Stimulated activated memory B cell treated with anti-CD40 and anti-IgM and Interleukin-4, amounts not matched to agents 10 μg/mL and 1 μg/mL and 100 μg/mL, for 72 hours (primary cell): ENCODE results near the gene TMEM25.
A peak's percentile ranks its signal among the peaks of the same experiment; 100 is the strongest.
"Not testable (repeated sequence)": the region's sequence is repeated elsewhere in the genome, so short reads cannot be mapped to it uniquely, and the experiment has no call there.

Source experiments
- ATAC-seq: fragments of 150-1000 bp; cut with Tn5 transposase; 2 replicates; pipeline ENCODE4 v1.10.0; 2021
- H3K27ac Mint-ChIP-seq: one replicate; pipeline ENCODE4 v1.8.0; 2022; ENCODE audit warnings: mild to moderate bottlenecking, mixed read lengths
- H3K27me3 Mint-ChIP-seq: one replicate; pipeline ENCODE4 v1.8.0; 2022; ENCODE audit warnings: mixed read lengths
- H3K36me3 Mint-ChIP-seq: one replicate; pipeline ENCODE4 v1.8.0; 2022; ENCODE audit warnings: mixed read lengths
- H3K4me1 Mint-ChIP-seq: one replicate; pipeline ENCODE4 v1.8.0; 2022; ENCODE audit warnings: mixed read lengths
- H3K4me3 Mint-ChIP-seq: one replicate; pipeline ENCODE4 v1.8.0; 2022; ENCODE audit warnings: mild to moderate bottlenecking, moderate library complexity, mixed read lengths
- H3K9me3 Mint-ChIP-seq: one replicate; pipeline ENCODE4 v1.8.0; 2022; ENCODE audit warnings: mixed read lengths

Gene TMEM25

GRCh38 chr11:118530683-118531596 is at the start of gene TMEM25:
TMEM25 (plus strand) TSS chr11:118531192; CDS start chr11:118531802, 610 bp downstream.
- peaks cover 19% of the 10 kb centered on the region for H3K36me3 Mint-ChIP-seq
- no peaks in the 10 kb centered on the region for H3K9me3 Mint-ChIP-seq
- no peaks in the 10 kb centered on the region for H3K27me3 Mint-ChIP-seq
- peak; percentile 89 for ATAC-seq
- peak within 1 kb of the TSS; percentile 83 for H3K27ac Mint-ChIP-seq
- peak within 1 kb of the TSS; percentile 84 for H3K4me3 Mint-ChIP-seq
- H3K4me1 Mint-ChIP-seq = peaks cover 42% of the 10 kb centered on the region

- ATAC-seq, H3K9me3 Mint-ChIP-seq, H3K27ac Mint-ChIP-seq, H3K4me3 Mint-ChIP-seq, H3K27me3 Mint-ChIP-seq, H3K4me1 Mint-ChIP-seq: not testable (repeated sequence)
- H3K36me3 Mint-ChIP-seq = peaks cover 62% of the 10 kb centered on the region
Measured at GRCh38 chr11:118481238-118481637, 49.8 kb upstream of the TMEM25 start.

GRCh38 chr11:118484405-118484804 is 46.6 kb upstream of the TMEM25 start:
- H3K9me3 Mint-ChIP-seq = no peaks in the 10 kb centered on the region
- no peak overlapping the region for H3K4me3 Mint-ChIP-seq
- H3K36me3 Mint-ChIP-seq = peaks cover 34% of the 10 kb centered on the region
- H3K27me3 Mint-ChIP-seq = no peaks in the 10 kb centered on the region
- H3K4me1 Mint-ChIP-seq = no peaks in the 10 kb centered on the region
- no peak overlapping the region for H3K27ac Mint-ChIP-seq
- no peak for ATAC-seq

- no peak overlapping the region for H3K4me3 Mint-ChIP-seq
- H3K36me3 Mint-ChIP-seq = peaks cover 32% of the 10 kb centered on the region
- no peaks in the 10 kb centered on the region for H3K27me3 Mint-ChIP-seq
- peak overlapping the region; percentile 10 for H3K27ac Mint-ChIP-seq
- no peak for ATAC-seq
- no peaks in the 10 kb centered on the region for H3K9me3 Mint-ChIP-seq
- no peaks in the 10 kb centered on the region for H3K4me1 Mint-ChIP-seq
Measured at GRCh38 chr11:118485273-118485672, 45.7 kb upstream of the TMEM25 start.

GRCh38 chr11:118488480-118489109 is 42.4 kb upstream of the TMEM25 start:
- no peak overlapping the region for H3K27ac Mint-ChIP-seq
- ATAC-seq = no peak
- H3K4me1 Mint-ChIP-seq = no peaks in the 10 kb centered on the region
- H3K36me3 Mint-ChIP-seq = peaks cover 33% of the 10 kb centered on the region
- no peak overlapping the region for H3K4me3 Mint-ChIP-seq
- no peaks in the 10 kb centered on the region for H3K9me3 Mint-ChIP-seq
- H3K27me3 Mint-ChIP-seq = no peaks in the 10 kb centered on the region

GRCh38 chr11:118491041-118491440 is 40.0 kb upstream of the TMEM25 start:
- Mint-ChIP-seq H3K4me1 (no peaks in the 10 kb centered on the region), H3K36me3 (peaks cover 23% of the 10 kb centered on the region), H3K27me3 (no peaks in the 10 kb centered on the region), H3K27ac (no peak overlapping the region), H3K4me3 (no peak overlapping the region), H3K9me3 (no peaks in the 10 kb centered on the region)
- no peak for ATAC-seq

GRCh38 chr11:118497831-118498230 is 33.2 kb upstream of the TMEM25 start:
- no peaks in the 10 kb centered on the region for H3K27me3 Mint-ChIP-seq
- peaks cover 61% of the 10 kb centered on the region for H3K36me3 Mint-ChIP-seq
- H3K4me3 Mint-ChIP-seq = no peak overlapping the region
- no peaks in the 10 kb centered on the region for H3K4me1 Mint-ChIP-seq
- H3K27ac Mint-ChIP-seq = no peak overlapping the region
- no peak for ATAC-seq
- H3K9me3 Mint-ChIP-seq = no peaks in the 10 kb centered on the region

- ATAC-seq = no peak
- no peak overlapping the region for H3K27ac Mint-ChIP-seq
- H3K4me3 Mint-ChIP-seq = no peak overlapping the region
- H3K4me1 Mint-ChIP-seq = no peaks in the 10 kb centered on the region
- no peaks in the 10 kb centered on the region for H3K9me3 Mint-ChIP-seq
- H3K27me3 Mint-ChIP-seq = no peaks in the 10 kb centered on the region
- H3K36me3 Mint-ChIP-seq = peaks cover 80% of the 10 kb centered on the region
Measured at GRCh38 chr11:118503216-118503615, 27.8 kb upstream of the TMEM25 start.

- no peak overlapping the region for H3K27ac Mint-ChIP-seq
- no peaks in the 10 kb centered on the region for H3K9me3 Mint-ChIP-seq
- peaks cover 52% of the 10 kb centered on the region for H3K36me3 Mint-ChIP-seq
Measured at GRCh38 chr11:118511601-118512000, 19.4 kb upstream of the TMEM25 start.

GRCh38 chr11:118514103-118514502 is 16.9 kb upstream of the TMEM25 start:
- no peak for ATAC-seq
- peaks cover 52% of the 10 kb centered on the region for H3K36me3 Mint-ChIP-seq
- H3K27me3 Mint-ChIP-seq = no peaks in the 10 kb centered on the region
- H3K9me3 Mint-ChIP-seq = no peaks in the 10 kb centered on the region
- no peak overlapping the region for H3K4me3 Mint-ChIP-seq
- H3K27ac Mint-ChIP-seq = no peak overlapping the region
- H3K4me1 Mint-ChIP-seq = no peaks in the 10 kb centered on the region

More at GRCh38 chr11:118511601-118512000, 19.4 kb upstream of the TMEM25 start:
- Mint-ChIP-seq H3K4me3 (no peak overlapping the region), H3K27me3 (no peaks in the 10 kb centered on the region), H3K4me1 (no peaks in the 10 kb centered on the region)
- no peak for ATAC-seq

GRCh38 chr11:118519549-118519948 is 11.4 kb upstream of the TMEM25 start:
- no peaks in the 10 kb centered on the region for H3K27me3 Mint-ChIP-seq
- no peak overlapping the region for H3K4me3 Mint-ChIP-seq
- H3K9me3 Mint-ChIP-seq = no peaks in the 10 kb centered on the region
- H3K36me3 Mint-ChIP-seq = peaks cover 51% of the 10 kb centered on the region
- H3K4me1 Mint-ChIP-seq = no peaks in the 10 kb centered on the region
- ATAC-seq = no peak
- H3K27ac Mint-ChIP-seq = no peak overlapping the region

GRCh38 chr11:118521892-118522311 is 9.1 kb upstream of the TMEM25 start:
- H3K27ac Mint-ChIP-seq = peak overlapping the region; percentile 40
- H3K9me3 Mint-ChIP-seq = no peaks in the 10 kb centered on the region
- peak; percentile 62 for ATAC-seq
- H3K36me3 Mint-ChIP-seq = peaks cover 37% of the 10 kb centered on the region
- no peak overlapping the region for H3K4me3 Mint-ChIP-seq
- peaks cover under 1% of the 10 kb centered on the region for H3K4me1 Mint-ChIP-seq
- no peaks in the 10 kb centered on the region for H3K27me3 Mint-ChIP-seq

- Mint-ChIP-seq H3K27ac (peak overlapping the region; percentile 40), H3K27me3 (no peaks in the 10 kb centered on the region), H3K36me3 (peaks cover 42% of the 10 kb centered on the region), H3K9me3 (no peaks in the 10 kb centered on the region), H3K4me1 (peaks cover 8% of the 10 kb centered on the region), H3K4me3 (no peak overlapping the region)
- ATAC-seq = no peak
Measured at GRCh38 chr11:118522571-118523072, 8.4 kb upstream of the TMEM25 start.

- no peak overlapping the region for H3K27ac Mint-ChIP-seq
- no peaks in the 10 kb centered on the region for H3K27me3 Mint-ChIP-seq
- H3K36me3 Mint-ChIP-seq = peaks cover 42% of the 10 kb centered on the region
- peaks cover 21% of the 10 kb centered on the region for H3K4me1 Mint-ChIP-seq
- H3K9me3 Mint-ChIP-seq = no peaks in the 10 kb centered on the region
- no peak overlapping the region for H3K4me3 Mint-ChIP-seq
- no peak for ATAC-seq
Measured at GRCh38 chr11:118524356-118524755, 6.6 kb upstream of the TMEM25 start.

GRCh38 chr11:118524757-118525470 is 6.1 kb upstream of the TMEM25 start:
- H3K4me3 Mint-ChIP-seq = no peak overlapping the region
- H3K36me3 Mint-ChIP-seq = peaks cover 36% of the 10 kb centered on the region
- H3K4me1 Mint-ChIP-seq = peaks cover 26% of the 10 kb centered on the region
- H3K27ac Mint-ChIP-seq = no peak overlapping the region
- ATAC-seq = no peak
- H3K9me3 Mint-ChIP-seq = no peaks in the 10 kb centered on the region
- H3K27me3 Mint-ChIP-seq = no peaks in the 10 kb centered on the region
